HL-60 (cell line): ENCODE results near the gene RPL13A.

Source experiments
- GABPA ChIP-seq: IDR thresholded peaks from 2 replicates; pipeline ENCODE4 v1.6.1; 2012; ENCODE audit warnings: low read depth
- POLR2AphosphoS5 ChIP-seq: IDR thresholded peaks from 2 replicates; pipeline ENCODE4 v1.6.1; 2012; ENCODE audit warnings: low read depth
- SPI1 ChIP-seq: IDR thresholded peaks from 2 replicates; pipeline ENCODE4 v1.6.1; 2012; ENCODE audit warnings: low read depth, mild to moderate bottlenecking, borderline replicate concordance
- TF ChIP-seq, protein P1 (sequence below): IDR thresholded peaks from one replicate; pipeline ENCODE4 v1.5.1; 2011; ENCODE audit warnings: low read length, control low read depth, inconsistent platforms; ENCODE audit not compliant: insufficient read depth
- TF ChIP-seq, protein P2 (sequence below): IDR thresholded peaks from 2 replicates; pipeline ENCODE4 v1.6.1; 2012; ENCODE audit warnings: low read depth; ENCODE audit not compliant: insufficient replicate concordance

DNA sequence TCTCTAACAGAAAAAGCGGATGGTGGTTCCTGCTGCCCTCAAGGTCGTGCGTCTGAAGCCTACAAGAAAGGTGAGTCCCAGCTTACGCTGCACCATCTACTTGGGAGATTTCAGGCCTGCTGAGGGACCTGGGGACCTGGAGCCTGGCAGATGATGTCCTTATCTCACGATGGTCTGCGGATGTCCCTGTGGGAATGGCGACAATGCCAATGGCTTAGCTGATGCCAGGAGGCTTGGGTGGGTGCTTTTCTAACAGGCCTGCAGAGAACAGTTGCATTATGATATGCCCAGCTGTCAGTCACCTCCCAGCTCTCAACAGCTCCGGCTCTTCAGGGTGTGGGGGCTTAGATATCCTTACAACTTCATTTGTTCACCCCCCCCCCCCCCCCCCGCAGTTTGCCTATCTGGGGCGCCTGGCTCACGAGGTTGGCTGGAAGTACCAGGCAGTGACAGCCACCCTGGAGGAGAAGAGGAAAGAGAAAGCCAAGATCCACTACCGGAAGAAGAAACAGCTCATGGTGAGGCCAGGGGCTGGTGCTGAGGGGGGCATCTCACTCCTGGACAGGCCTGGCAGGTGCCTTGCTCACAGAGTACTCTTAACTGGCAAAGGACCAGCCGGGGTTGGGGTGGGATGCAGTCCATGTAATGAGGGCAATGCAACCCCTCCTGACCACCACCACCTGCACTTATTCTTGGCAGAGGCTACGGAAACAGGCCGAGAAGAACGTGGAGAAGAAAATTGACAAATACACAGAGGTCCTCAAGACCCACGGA lies 3.8 kb downstream of the RPL13A start:
- TF ChIP-seq POLR2AphosphoS5: no peak; the same call in none of the 2 replicates
- TF ChIP-seq, protein P1, sequence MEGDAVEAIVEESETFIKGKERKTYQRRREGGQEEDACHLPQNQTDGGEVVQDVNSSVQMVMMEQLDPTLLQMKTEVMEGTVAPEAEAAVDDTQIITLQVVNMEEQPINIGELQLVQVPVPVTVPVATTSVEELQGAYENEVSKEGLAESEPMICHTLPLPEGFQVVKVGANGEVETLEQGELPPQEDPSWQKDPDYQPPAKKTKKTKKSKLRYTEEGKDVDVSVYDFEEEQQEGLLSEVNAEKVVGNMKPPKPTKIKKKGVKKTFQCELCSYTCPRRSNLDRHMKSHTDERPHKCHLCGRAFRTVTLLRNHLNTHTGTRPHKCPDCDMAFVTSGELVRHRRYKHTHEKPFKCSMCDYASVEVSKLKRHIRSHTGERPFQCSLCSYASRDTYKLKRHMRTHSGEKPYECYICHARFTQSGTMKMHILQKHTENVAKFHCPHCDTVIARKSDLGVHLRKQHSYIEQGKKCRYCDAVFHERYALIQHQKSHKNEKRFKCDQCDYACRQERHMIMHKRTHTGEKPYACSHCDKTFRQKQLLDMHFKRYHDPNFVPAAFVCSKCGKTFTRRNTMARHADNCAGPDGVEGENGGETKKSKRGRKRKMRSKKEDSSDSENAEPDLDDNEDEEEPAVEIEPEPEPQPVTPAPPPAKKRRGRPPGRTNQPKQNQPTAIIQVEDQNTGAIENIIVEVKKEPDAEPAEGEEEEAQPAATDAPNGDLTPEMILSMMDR: no peak
- no peak for TF ChIP-seq GABPA
- TF ChIP-seq SPI1: no peak
- TF ChIP-seq, protein P2, sequence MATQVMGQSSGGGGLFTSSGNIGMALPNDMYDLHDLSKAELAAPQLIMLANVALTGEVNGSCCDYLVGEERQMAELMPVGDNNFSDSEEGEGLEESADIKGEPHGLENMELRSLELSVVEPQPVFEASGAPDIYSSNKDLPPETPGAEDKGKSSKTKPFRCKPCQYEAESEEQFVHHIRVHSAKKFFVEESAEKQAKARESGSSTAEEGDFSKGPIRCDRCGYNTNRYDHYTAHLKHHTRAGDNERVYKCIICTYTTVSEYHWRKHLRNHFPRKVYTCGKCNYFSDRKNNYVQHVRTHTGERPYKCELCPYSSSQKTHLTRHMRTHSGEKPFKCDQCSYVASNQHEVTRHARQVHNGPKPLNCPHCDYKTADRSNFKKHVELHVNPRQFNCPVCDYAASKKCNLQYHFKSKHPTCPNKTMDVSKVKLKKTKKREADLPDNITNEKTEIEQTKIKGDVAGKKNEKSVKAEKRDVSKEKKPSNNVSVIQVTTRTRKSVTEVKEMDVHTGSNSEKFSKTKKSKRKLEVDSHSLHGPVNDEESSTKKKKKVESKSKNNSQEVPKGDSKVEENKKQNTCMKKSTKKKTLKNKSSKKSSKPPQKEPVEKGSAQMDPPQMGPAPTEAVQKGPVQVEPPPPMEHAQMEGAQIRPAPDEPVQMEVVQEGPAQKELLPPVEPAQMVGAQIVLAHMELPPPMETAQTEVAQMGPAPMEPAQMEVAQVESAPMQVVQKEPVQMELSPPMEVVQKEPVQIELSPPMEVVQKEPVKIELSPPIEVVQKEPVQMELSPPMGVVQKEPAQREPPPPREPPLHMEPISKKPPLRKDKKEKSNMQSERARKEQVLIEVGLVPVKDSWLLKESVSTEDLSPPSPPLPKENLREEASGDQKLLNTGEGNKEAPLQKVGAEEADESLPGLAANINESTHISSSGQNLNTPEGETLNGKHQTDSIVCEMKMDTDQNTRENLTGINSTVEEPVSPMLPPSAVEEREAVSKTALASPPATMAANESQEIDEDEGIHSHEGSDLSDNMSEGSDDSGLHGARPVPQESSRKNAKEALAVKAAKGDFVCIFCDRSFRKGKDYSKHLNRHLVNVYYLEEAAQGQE: no peak
